Adrenal gland (tissue), 5 donors: ENCODE measurements around the gene TLE6.

Source experiments
- CTCF ChIP-seq, 6 experiments: fragments of 450-650 bp in 4 of 6; fragments of 200-600 bp in 2 of 6; sonication (generic) in 1 of 6; IDR thresholded peaks; 1 replicate in 5 of 6; 2 replicates in 1 of 6; pipeline versions ENCODE4 v1.5.1 to v1.8.0; 2016 to 2021; ENCODE audit warnings: antibody characterized with exemption in 6 of 6, mild to moderate bottlenecking in 2 of 6, moderate library complexity in 1 of 6
- POLR2A ChIP-seq, 2 donors: fragments of 450-650 bp; IDR thresholded peaks; one replicate each; pipeline ENCODE4 v1.6.1; 2017; ENCODE audit warnings: antibody characterized with exemption in 2 of 2, mild to moderate bottlenecking in 2 of 2, moderate library complexity in 1 of 2
- donor health status: DM: no; HTN: no; CAD: no.

- TF ChIP-seq CTCF (IDR thresholded peaks at IDR 0.05) (no peak), POLR2A (IDR thresholded peaks at IDR 0.05) (no peak)
Measured at GRCh38 chr19:2986951-2987524, 9.7 kb downstream of the TLE6 start.
